H1 (cell line): ENCODE results near the gene GTF2A1.

ENCODE experiments used
- ASH2L ChIP-seq: fragments of 200-600, 300-600 bp; sonication (generic); IDR thresholded peaks from one replicate; pipeline ENCODE4 v1.7.1; 2017; ENCODE audit warnings: low read length
- CEBPB ChIP-seq: IDR thresholded peaks from 2 replicates; pipeline ENCODE4 v1.6.1; 2012; ENCODE audit warnings: low read depth, low read length
- CHD2 ChIP-seq: IDR thresholded peaks from 2 replicates; pipeline ENCODE4 v1.6.1; 2012; ENCODE audit warnings: low read length, improper control_type of control experiment
- HDAC2 ChIP-seq, 2 experiments: fragments of 300-600 bp in 1 of 2; sonication (generic) in 1 of 2; IDR thresholded peaks; 2 replicates each; pipeline ENCODE4 v1.6.1; 2011 to 2012; ENCODE audit warnings: low read depth in 2 of 2, low read length in 2 of 2, mild to moderate bottlenecking in 2 of 2, moderate library complexity in 2 of 2, borderline replicate concordance in 1 of 2, inconsistent platforms in 1 of 2
- JUN ChIP-seq: IDR thresholded peaks from 2 replicates; pipeline ENCODE4 v1.6.1; 2011; ENCODE audit warnings: low read depth, mild to moderate bottlenecking, improper control_type of control experiment, low read length
- POLR2A ChIP-seq, 2 experiments: IDR thresholded peaks; 1 replicate in 1 of 2; 2 replicates in 1 of 2; pipeline ENCODE4 v1.6.1; 2011; ENCODE audit warnings: low read depth in 2 of 2, low read length in 2 of 2, mild to moderate bottlenecking in 2 of 2; ENCODE audit errors: control extremely low read depth in 1 of 2
- POLR2AphosphoS5 ChIP-seq: IDR thresholded peaks from 2 replicates; pipeline ENCODE4 v1.6.1; 2011; ENCODE audit warnings: low read depth, low read length
- RNF2 ChIP-seq: fragments of 200-900, 300-1000 bp; sonication (generic); IDR thresholded peaks from 2 replicates; pipeline ENCODE4 v1.7.1; 2016; ENCODE audit warnings: borderline replicate concordance, low read depth, mild to moderate bottlenecking, antibody characterized with exemption, low read length; ENCODE audit not compliant: poor library complexity, severe bottlenecking; ENCODE audit errors: missing control alignments
- TF ChIP-seq, protein P1 (sequence below), 3 experiments: IDR thresholded peaks; 1 replicate in 2 of 3; 2 replicates in 1 of 3; pipeline versions ENCODE4 v1.5.1 to v1.6.1; 2011; ENCODE audit warnings: low read length in 3 of 3, mild to moderate bottlenecking in 3 of 3, inconsistent platforms in 2 of 3, low read depth in 1 of 3, moderate library complexity in 1 of 3; ENCODE audit not compliant: insufficient read depth in 1 of 3; ENCODE audit errors: control extremely low read depth in 1 of 3
- TF ChIP-seq, protein P2 (sequence below): fragments of 300-600 bp; sonication (generic); IDR thresholded peaks from 2 replicates; pipeline ENCODE4 v1.7.1; 2012; ENCODE audit warnings: low read length, moderate library complexity, mild to moderate bottlenecking, inconsistent platforms; ENCODE audit not compliant: insufficient replicate concordance

DNA sequence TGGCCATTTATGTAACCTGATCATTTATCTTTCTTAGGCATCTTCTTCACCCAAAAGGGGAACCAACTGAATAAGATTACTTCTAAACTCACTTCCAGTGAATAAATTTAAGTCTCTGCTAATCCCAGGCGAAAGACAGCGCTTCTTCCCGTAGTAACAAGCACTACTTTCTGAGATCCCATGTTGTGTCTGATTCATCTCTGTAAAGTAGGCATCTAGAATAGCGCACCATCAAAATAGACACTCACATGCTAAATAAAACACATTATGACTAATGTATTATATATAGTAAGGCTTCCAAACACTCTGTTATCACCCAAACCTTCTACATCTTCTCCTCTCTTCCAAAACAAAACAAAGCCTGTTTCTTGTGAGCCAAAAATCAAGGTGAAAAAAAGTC is 15.1 kb downstream of the GTF2A1 start:
- TF ChIP-seq ASH2L (no peak), CEBPB (no peak), JUN (no peak), POLR2A (IDR thresholded peaks at IDR 0.05; ENCODE audit: control extremely low read depth in 1 of 2, low read depth in 2 of 2, low read length in 2 of 2) (no peak), HDAC2 (IDR thresholded peaks at IDR 0.05; ENCODE audit: borderline replicate concordance in 1 of 2, low read depth in 2 of 2, low read length in 2 of 2) (no peak), RNF2 (no peak), POLR2AphosphoS5 (no peak), CHD2 (no peak)
- TF ChIP-seq, protein P1, sequence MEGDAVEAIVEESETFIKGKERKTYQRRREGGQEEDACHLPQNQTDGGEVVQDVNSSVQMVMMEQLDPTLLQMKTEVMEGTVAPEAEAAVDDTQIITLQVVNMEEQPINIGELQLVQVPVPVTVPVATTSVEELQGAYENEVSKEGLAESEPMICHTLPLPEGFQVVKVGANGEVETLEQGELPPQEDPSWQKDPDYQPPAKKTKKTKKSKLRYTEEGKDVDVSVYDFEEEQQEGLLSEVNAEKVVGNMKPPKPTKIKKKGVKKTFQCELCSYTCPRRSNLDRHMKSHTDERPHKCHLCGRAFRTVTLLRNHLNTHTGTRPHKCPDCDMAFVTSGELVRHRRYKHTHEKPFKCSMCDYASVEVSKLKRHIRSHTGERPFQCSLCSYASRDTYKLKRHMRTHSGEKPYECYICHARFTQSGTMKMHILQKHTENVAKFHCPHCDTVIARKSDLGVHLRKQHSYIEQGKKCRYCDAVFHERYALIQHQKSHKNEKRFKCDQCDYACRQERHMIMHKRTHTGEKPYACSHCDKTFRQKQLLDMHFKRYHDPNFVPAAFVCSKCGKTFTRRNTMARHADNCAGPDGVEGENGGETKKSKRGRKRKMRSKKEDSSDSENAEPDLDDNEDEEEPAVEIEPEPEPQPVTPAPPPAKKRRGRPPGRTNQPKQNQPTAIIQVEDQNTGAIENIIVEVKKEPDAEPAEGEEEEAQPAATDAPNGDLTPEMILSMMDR (IDR thresholded peaks at IDR 0.05; ENCODE audit: control extremely low read depth in 1 of 3, insufficient read depth in 1 of 3, low read depth in 1 of 3, low read length in 3 of 3) = no peak
- TF ChIP-seq, protein P2, sequence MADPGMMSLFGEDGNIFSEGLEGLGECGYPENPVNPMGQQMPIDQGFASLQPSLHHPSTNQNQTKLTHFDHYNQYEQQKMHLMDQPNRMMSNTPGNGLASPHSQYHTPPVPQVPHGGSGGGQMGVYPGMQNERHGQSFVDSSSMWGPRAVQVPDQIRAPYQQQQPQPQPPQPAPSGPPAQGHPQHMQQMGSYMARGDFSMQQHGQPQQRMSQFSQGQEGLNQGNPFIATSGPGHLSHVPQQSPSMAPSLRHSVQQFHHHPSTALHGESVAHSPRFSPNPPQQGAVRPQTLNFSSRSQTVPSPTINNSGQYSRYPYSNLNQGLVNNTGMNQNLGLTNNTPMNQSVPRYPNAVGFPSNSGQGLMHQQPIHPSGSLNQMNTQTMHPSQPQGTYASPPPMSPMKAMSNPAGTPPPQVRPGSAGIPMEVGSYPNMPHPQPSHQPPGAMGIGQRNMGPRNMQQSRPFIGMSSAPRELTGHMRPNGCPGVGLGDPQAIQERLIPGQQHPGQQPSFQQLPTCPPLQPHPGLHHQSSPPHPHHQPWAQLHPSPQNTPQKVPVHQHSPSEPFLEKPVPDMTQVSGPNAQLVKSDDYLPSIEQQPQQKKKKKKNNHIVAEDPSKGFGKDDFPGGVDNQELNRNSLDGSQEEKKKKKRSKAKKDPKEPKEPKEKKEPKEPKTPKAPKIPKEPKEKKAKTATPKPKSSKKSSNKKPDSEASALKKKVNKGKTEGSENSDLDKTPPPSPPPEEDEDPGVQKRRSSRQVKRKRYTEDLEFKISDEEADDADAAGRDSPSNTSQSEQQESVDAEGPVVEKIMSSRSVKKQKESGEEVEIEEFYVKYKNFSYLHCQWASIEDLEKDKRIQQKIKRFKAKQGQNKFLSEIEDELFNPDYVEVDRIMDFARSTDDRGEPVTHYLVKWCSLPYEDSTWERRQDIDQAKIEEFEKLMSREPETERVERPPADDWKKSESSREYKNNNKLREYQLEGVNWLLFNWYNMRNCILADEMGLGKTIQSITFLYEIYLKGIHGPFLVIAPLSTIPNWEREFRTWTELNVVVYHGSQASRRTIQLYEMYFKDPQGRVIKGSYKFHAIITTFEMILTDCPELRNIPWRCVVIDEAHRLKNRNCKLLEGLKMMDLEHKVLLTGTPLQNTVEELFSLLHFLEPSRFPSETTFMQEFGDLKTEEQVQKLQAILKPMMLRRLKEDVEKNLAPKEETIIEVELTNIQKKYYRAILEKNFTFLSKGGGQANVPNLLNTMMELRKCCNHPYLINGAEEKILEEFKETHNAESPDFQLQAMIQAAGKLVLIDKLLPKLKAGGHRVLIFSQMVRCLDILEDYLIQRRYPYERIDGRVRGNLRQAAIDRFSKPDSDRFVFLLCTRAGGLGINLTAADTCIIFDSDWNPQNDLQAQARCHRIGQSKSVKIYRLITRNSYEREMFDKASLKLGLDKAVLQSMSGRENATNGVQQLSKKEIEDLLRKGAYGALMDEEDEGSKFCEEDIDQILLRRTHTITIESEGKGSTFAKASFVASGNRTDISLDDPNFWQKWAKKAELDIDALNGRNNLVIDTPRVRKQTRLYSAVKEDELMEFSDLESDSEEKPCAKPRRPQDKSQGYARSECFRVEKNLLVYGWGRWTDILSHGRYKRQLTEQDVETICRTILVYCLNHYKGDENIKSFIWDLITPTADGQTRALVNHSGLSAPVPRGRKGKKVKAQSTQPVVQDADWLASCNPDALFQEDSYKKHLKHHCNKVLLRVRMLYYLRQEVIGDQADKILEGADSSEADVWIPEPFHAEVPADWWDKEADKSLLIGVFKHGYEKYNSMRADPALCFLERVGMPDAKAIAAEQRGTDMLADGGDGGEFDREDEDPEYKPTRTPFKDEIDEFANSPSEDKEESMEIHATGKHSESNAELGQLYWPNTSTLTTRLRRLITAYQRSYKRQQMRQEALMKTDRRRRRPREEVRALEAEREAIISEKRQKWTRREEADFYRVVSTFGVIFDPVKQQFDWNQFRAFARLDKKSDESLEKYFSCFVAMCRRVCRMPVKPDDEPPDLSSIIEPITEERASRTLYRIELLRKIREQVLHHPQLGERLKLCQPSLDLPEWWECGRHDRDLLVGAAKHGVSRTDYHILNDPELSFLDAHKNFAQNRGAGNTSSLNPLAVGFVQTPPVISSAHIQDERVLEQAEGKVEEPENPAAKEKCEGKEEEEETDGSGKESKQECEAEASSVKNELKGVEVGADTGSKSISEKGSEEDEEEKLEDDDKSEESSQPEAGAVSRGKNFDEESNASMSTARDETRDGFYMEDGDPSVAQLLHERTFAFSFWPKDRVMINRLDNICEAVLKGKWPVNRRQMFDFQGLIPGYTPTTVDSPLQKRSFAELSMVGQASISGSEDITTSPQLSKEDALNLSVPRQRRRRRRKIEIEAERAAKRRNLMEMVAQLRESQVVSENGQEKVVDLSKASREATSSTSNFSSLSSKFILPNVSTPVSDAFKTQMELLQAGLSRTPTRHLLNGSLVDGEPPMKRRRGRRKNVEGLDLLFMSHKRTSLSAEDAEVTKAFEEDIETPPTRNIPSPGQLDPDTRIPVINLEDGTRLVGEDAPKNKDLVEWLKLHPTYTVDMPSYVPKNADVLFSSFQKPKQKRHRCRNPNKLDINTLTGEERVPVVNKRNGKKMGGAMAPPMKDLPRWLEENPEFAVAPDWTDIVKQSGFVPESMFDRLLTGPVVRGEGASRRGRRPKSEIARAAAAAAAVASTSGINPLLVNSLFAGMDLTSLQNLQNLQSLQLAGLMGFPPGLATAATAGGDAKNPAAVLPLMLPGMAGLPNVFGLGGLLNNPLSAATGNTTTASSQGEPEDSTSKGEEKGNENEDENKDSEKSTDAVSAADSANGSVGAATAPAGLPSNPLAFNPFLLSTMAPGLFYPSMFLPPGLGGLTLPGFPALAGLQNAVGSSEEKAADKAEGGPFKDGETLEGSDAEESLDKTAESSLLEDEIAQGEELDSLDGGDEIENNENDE = no peak
